GM21447 (cell line): ENCODE measurements around the gene FCN3.

Experiments used
- ATAC-seq: cut with Tn5 transposase; IDR thresholded peaks from one replicate; pipeline ENCODE4 v1.9.1; 2021; ENCODE audit not compliant: unreplicated experiment

Gene FCN3

GRCh38 chr1:27360159-27361043 lies 14.2 kb downstream of the FCN3 start:
- no peak for ATAC-seq

GRCh38 chr1:27359822-27360158 lies 14.8 kb downstream of the FCN3 start:
- no peak for ATAC-seq

GRCh38 chr1:27358928-27359313 lies 15.7 kb downstream of the FCN3 start:
- no peak for ATAC-seq

- ATAC-seq, result no peak
Observed at GRCh38 chr1:27358038-27358927, 16.3 kb downstream of the FCN3 start.

GRCh38 chr1:27357281-27358037 lies 17.2 kb downstream of the FCN3 start:
- no peak for ATAC-seq

- no peak for ATAC-seq
Observed at GRCh38 chr1:27356619-27357280, 17.9 kb downstream of the FCN3 start.

GRCh38 chr1:27356277-27356618 lies 18.4 kb downstream of the FCN3 start:
- no peak for ATAC-seq

GRCh38 chr1:27355683-27356082 lies 18.9 kb downstream of the FCN3 start:
- no peak for ATAC-seq

GRCh38 chr1:27353629-27354028 lies 21.0 kb downstream of the FCN3 start:
- ATAC-seq, result no peak

GRCh38 chr1:27353166-27353565 lies 21.5 kb downstream of the FCN3 start:
- no peak for ATAC-seq

- no peak for ATAC-seq
Observed at GRCh38 chr1:27351541-27352107, 23.0 kb downstream of the FCN3 start.

GRCh38 chr1:27350663-27351540 lies 23.7 kb downstream of the FCN3 start:
- ATAC-seq, result no peak

GRCh38 chr1:27349784-27350662 lies 24.6 kb downstream of the FCN3 start:
- ATAC-seq, result no peak

- ATAC-seq, result no peak
Observed at GRCh38 chr1:27348861-27349783, 25.5 kb downstream of the FCN3 start.

- ATAC-seq, result no peak
Observed at GRCh38 chr1:27346991-27347624, 27.5 kb downstream of the FCN3 start.

- ATAC-seq, result no peak
Observed at GRCh38 chr1:27346357-27346756, 28.3 kb downstream of the FCN3 start.

GRCh38 chr1:27345272-27345671 lies 29.4 kb downstream of the FCN3 start:
- no peak for ATAC-seq
